H1 (cell line): Measurements from ENCODE around the gene SLC4A9. TPM values are rescaled to one million over a fixed set of nuclear protein-coding genes. Genes with fewer than 3 reads are reported as not detected.

Experiments used
- CTCF ChIA-PET: fragments of 300-600 bp; sonication (Branson Sonifier 250); formaldehyde crosslinking; loops from one replicate; lab custom pipeline; 2021; ENCODE audit not compliant: partially characterized antibody; lab: Charles Lee
- POLR2A ChIA-PET: fragments of 300-600 bp; sonication (Branson Sonifier 250); formaldehyde crosslinking; loops from one replicate; lab custom pipeline; 2021; ENCODE audit warnings: inconsistent platforms; ENCODE audit not compliant: partially characterized antibody; lab: Charles Lee
- DNase-seq, 2 experiments: peaks; one replicate each; pipeline versions ENCODE4 v3.0.0 to v3.0.0-alpha.2; 2010 to 2022; ENCODE audit warnings: low spot score in 2 of 2, low read depth in 1 of 2, mixed read lengths in 1 of 2
- FAIRE-seq: peaks from 2 replicates; lab custom pipeline; 2011; peaks lifted over from hg19 to GRCh38; lab: Jason Lieb, UNC
- H2AFZ ChIP-seq: 2 replicates; pipeline ENCODE4 v1.8.1; 2012; ENCODE audit warnings: low read length, inconsistent platforms
- H2AK5ac ChIP-seq: 2 replicates; pipeline ENCODE4 v1.6.1; 2013; ENCODE audit warnings: low read depth, low read length
- H2BK120ac ChIP-seq: replicated peaks from 2 replicates; pipeline ENCODE3; 2013; ENCODE audit warnings: low read depth, low read length, inconsistent platforms
- H2BK12ac ChIP-seq: 2 replicates; pipeline ENCODE4 v1.6.1; 2013; ENCODE audit warnings: low read depth, low read length
- H2BK15ac ChIP-seq: 2 replicates; pipeline ENCODE4 v1.6.1; 2013; ENCODE audit warnings: low read length
- H2BK20ac ChIP-seq: 2 replicates; pipeline ENCODE4 v1.6.1; 2013; ENCODE audit warnings: low read length
- H2BK5ac ChIP-seq: 2 replicates; pipeline ENCODE4 v1.6.1; 2013; ENCODE audit warnings: low read depth, low read length
- H3K14ac ChIP-seq: 2 replicates; pipeline ENCODE4 v1.6.1; 2013; ENCODE audit warnings: inconsistent platforms; ENCODE audit not compliant: insufficient read length
- H3K18ac ChIP-seq: 2 replicates; pipeline ENCODE4 v1.6.1; 2013; ENCODE audit warnings: low read length; ENCODE audit errors: extremely low read depth
- H3K23ac ChIP-seq: 2 replicates; pipeline ENCODE4 v1.6.1; 2013; ENCODE audit warnings: inconsistent platforms; ENCODE audit not compliant: insufficient read length
- H3K23me2 ChIP-seq: 2 replicates; pipeline ENCODE4 v1.6.1; 2013; ENCODE audit warnings: low read depth, low read length
- H3K27ac ChIP-seq: 2 replicates; pipeline ENCODE4 v1.6.1; 2011; ENCODE audit warnings: low read depth, low read length, inconsistent platforms
- H3K27me3 ChIP-seq, 4 experiments: replicated peaks in 1 of 4; 1 replicate in 1 of 4; 2 replicates in 3 of 4; pipeline versions ENCODE4 v1.6.1 to v1.8.1; 2011 to 2013; ENCODE audit warnings: low read length in 3 of 4, mild to moderate bottlenecking in 3 of 4, inconsistent platforms in 2 of 4, mixed read lengths in 2 of 4, moderate library complexity in 1 of 4; ENCODE audit not compliant: control insufficient read depth in 3 of 4, insufficient read depth in 3 of 4; ENCODE audit errors: extremely low read depth in 1 of 4
- H3K36me3 ChIP-seq, 4 experiments: 2 replicates each; pipeline versions ENCODE4 v1.6.1 to v1.8.1; 2011 to 2013; ENCODE audit warnings: mild to moderate bottlenecking in 4 of 4, low read length in 3 of 4, moderate library complexity in 2 of 4, control low read depth in 1 of 4, inconsistent platforms in 1 of 4; ENCODE audit not compliant: insufficient read depth in 4 of 4, control insufficient read depth in 2 of 4
- H3K4ac ChIP-seq: replicated peaks from 2 replicates; pipeline ENCODE3; 2013; ENCODE audit warnings: low read length, low read depth, mixed read lengths, inconsistent platforms; ENCODE audit not compliant: insufficient read length
- H3K4me1 ChIP-seq, 4 experiments: replicated peaks in 1 of 4; 1 replicate in 1 of 4; 2 replicates in 3 of 4; pipeline versions ENCODE4 v1.6.1 to v1.8.1; 2011 to 2013; ENCODE audit warnings: low read length in 3 of 4, inconsistent platforms in 2 of 4, mixed read lengths in 1 of 4; ENCODE audit not compliant: insufficient read depth in 4 of 4, control insufficient read depth in 3 of 4
- H3K4me2 ChIP-seq, 2 experiments: 2 replicates each; pipeline versions ENCODE4 v1.6.1 to v1.8.1; 2011 to 2013; ENCODE audit warnings: low read depth in 2 of 2, low read length in 2 of 2, control low read depth in 1 of 2, inconsistent platforms in 1 of 2, mild to moderate bottlenecking in 1 of 2; ENCODE audit not compliant: insufficient read depth in 1 of 2
- H3K4me3 ChIP-seq, 4 experiments: fragments of 200-600, 300-600 bp in 1 of 4; sonication (generic), shearing (Covaris generic), sonication (Bioruptor Twin) in 1 of 4; 2 replicates each; pipeline versions ENCODE4 v1.5.1 to v1.8.1; 2011 to 2016; ENCODE audit warnings: low read length in 4 of 4, low read depth in 3 of 4, control low read depth in 2 of 4, inconsistent platforms in 2 of 4, mild to moderate bottlenecking in 2 of 4, mixed read lengths in 1 of 4, moderate library complexity in 1 of 4; ENCODE audit not compliant: insufficient read depth in 2 of 4; ENCODE audit errors: extremely low read depth in 1 of 4
- H3K56ac ChIP-seq: replicated peaks from 2 replicates; pipeline ENCODE3; 2013; ENCODE audit warnings: low read depth, mild to moderate bottlenecking, mixed read lengths, low read length, inconsistent platforms; ENCODE audit not compliant: insufficient read length
- H3K79me1 ChIP-seq: 2 replicates; pipeline ENCODE4 v1.6.1; 2013; ENCODE audit warnings: low read depth, low read length, control low read depth
- H3K79me2 ChIP-seq, 2 experiments: 2 replicates each; pipeline versions ENCODE4 v1.6.1 to v1.8.1; 2012 to 2013; ENCODE audit warnings: low read length in 2 of 2, mild to moderate bottlenecking in 2 of 2, inconsistent platforms in 1 of 2; ENCODE audit not compliant: insufficient read depth in 2 of 2, control insufficient read depth in 1 of 2
- H3K9ac ChIP-seq, 4 experiments: replicated peaks in 1 of 4; 1 replicate in 1 of 4; 2 replicates in 3 of 4; pipeline versions ENCODE4 v1.6.1 to v1.8.1; 2011 to 2013; ENCODE audit warnings: low read depth in 3 of 4, low read length in 3 of 4, control low read depth in 2 of 4, mild to moderate bottlenecking in 2 of 4, moderate library complexity in 2 of 4, inconsistent platforms in 1 of 4; ENCODE audit errors: extremely low read depth in 1 of 4
- H3K9me3 ChIP-seq, 2 experiments: 2 replicates each; pipeline versions ENCODE4 v1.6.1 to v1.8.1; 2012 to 2013; ENCODE audit warnings: mild to moderate bottlenecking in 2 of 2, moderate library complexity in 2 of 2, control low read depth in 1 of 2, inconsistent platforms in 1 of 2, low read depth in 1 of 2, low read length in 1 of 2, mixed read lengths in 1 of 2; ENCODE audit not compliant: insufficient read depth in 2 of 2
- H4K20me1 ChIP-seq, 2 experiments: replicated peaks in 1 of 2; 2 replicates each; pipeline versions ENCODE3 to v1.8.1; 2011 to 2013; ENCODE audit warnings: inconsistent platforms in 2 of 2, low read length in 2 of 2, mild to moderate bottlenecking in 1 of 2; ENCODE audit not compliant: insufficient read depth in 2 of 2, control insufficient read depth in 1 of 2
- H4K5ac ChIP-seq: 2 replicates; pipeline ENCODE4 v1.6.1; 2013; ENCODE audit warnings: low read length, low read depth, mixed read lengths, inconsistent platforms; ENCODE audit not compliant: insufficient read length
- H4K8ac ChIP-seq: 2 replicates; pipeline ENCODE4 v1.8.0; 2013; ENCODE audit warnings: mild to moderate bottlenecking, moderate library complexity, low read length, inconsistent platforms; ENCODE audit not compliant: insufficient read depth; ENCODE audit errors: extremely low read depth
- H4K91ac ChIP-seq: replicated peaks from 2 replicates; pipeline ENCODE3; 2013; ENCODE audit warnings: low read length, mixed read lengths, inconsistent platforms; ENCODE audit not compliant: insufficient read length
- BRCA1 ChIP-seq: IDR thresholded peaks from 2 replicates; pipeline ENCODE4 v1.6.1; 2012; ENCODE audit warnings: low read depth, low read length, improper control_type of control experiment
- CHD1 ChIP-seq: IDR thresholded peaks from 2 replicates; pipeline ENCODE4 v1.6.1; 2012; ENCODE audit warnings: low read depth, low read length, improper control_type of control experiment
- CTCF ChIP-seq, 3 experiments: IDR thresholded peaks; 1 replicate in 2 of 3; 2 replicates in 1 of 3; pipeline versions ENCODE4 v1.5.1 to v1.6.1; 2011; ENCODE audit warnings: low read length in 3 of 3, mild to moderate bottlenecking in 3 of 3, inconsistent platforms in 2 of 3, low read depth in 1 of 3, moderate library complexity in 1 of 3; ENCODE audit not compliant: insufficient read depth in 1 of 3; ENCODE audit errors: control extremely low read depth in 1 of 3
- KDM4A ChIP-seq: IDR thresholded peaks from one replicate; pipeline ENCODE4 v1.7.1; 2012; ENCODE audit warnings: low read depth, mild to moderate bottlenecking, moderate library complexity, low read length, inconsistent platforms; ENCODE audit not compliant: severe bottlenecking
- SIN3A ChIP-seq, 2 experiments: IDR thresholded peaks in 1 of 2; conservative IDR thresholded peaks in 1 of 2; 2 replicates each; pipeline ENCODE4 v1.6.1; 2011 to 2012; ENCODE audit warnings: low read length in 2 of 2, improper control_type of control experiment in 1 of 2, low read depth in 1 of 2, mild to moderate bottlenecking in 1 of 2
- SIX5 ChIP-seq: IDR thresholded peaks from 2 replicates; pipeline ENCODE4 v1.6.1; 2011; ENCODE audit warnings: mild to moderate bottlenecking, low read depth, low read length
- SP2 ChIP-seq: IDR thresholded peaks from 2 replicates; pipeline ENCODE4 v1.6.1; 2012; ENCODE audit warnings: mild to moderate bottlenecking, low read length, inconsistent platforms
- TEAD4 ChIP-seq: IDR thresholded peaks from 2 replicates; pipeline ENCODE4 v1.6.1; 2012; ENCODE audit warnings: low read depth, low read length, inconsistent platforms, mixed read lengths
- YY1 ChIP-seq: IDR thresholded peaks from 2 replicates; pipeline ENCODE4 v1.6.1; 2011; ENCODE audit warnings: low read depth, mild to moderate bottlenecking, low read length
- WGBS, 2 experiments: shearing (Covaris generic) in 1 of 2; methylation state at CpG; one replicate each; pipeline versions ENCODE4 v1.1.6 to v1.1.7; 2013 to 2015; ENCODE audit warnings: low lambda C conversion rate in 2 of 2, mixed read lengths in 2 of 2, inconsistent platforms in 1 of 2, low coverage in 1 of 2, missing lambda C conversion rate in 1 of 2; ENCODE audit not compliant: insufficient replicate concordance in 2 of 2, insufficient coverage in 1 of 2, insufficient read length in 1 of 2; ENCODE audit errors: extremely low coverage in 1 of 2, missing lambda C conversion rate in 1 of 2; 5-methylcytosine and 5-hydroxymethylcytosine counted together
- polyA plus RNA-seq, 7 experiments: library from polyadenylated mRNA; depleted of rRNA in 3 of 7; stranded (reverse) in 5 of 7; unstranded in 2 of 7; fragments of >200 nt in 5 of 7; fragments of 200-250 nt in 2 of 7; gene quantifications; 1 replicate in 5 of 7; 2 replicates in 1 of 7; 4 replicates in 1 of 7; pipeline versions ENCODE4 v1.2.1 to v1.2.3, GENCODE V29; 2011 to 2013; ENCODE audit warnings: missing spikeins in 2 of 7, mixed read lengths in 2 of 7
- total RNA-seq: library from RNA; stranded (reverse); fragmentation: NEBNext Ultra II Directional; extraction: Animal tissue kit (Norgen Biotek cat#: 25700); gene quantifications from 2 replicates; pipeline ENCODE4 v1.2.1, GENCODE V29; 2021

The SLC4A9 gene
- total and polyA plus RNA-seq, 2 of the 8 experiments (the other 6 are each of a cell fraction or from before 2014, with no cell fraction given), result 0.15 to 0.28 TPM

GRCh38 chr5:140400730-140401361 is 40.9 kb downstream of the SLC4A9 start:
- FAIRE-seq (no peak), DNase-seq (peak; percentile 93)
- H2BK20ac ChIP-seq, result peak overlapping the region; percentile 91; the same call in 1 of the 2 replicates
- H2BK15ac ChIP-seq, result peak overlapping the region; percentile 49; the same call in 1 of the 2 replicates
- no peak overlapping the region for H3K14ac ChIP-seq
- no peaks in the 10 kb centered on the region; the same call in 1 of the 2 replicates for H3K79me1 ChIP-seq
- peak overlapping the region; percentile 87 for H4K91ac ChIP-seq
- no peak overlapping the region for H3K23ac ChIP-seq
- peaks cover 11 to 15% of the 10 kb centered on the region in 2 experiments for H4K20me1 ChIP-seq
- no peak overlapping the region; the same call in 1 of the 2 replicates for H2BK12ac ChIP-seq
- H4K5ac ChIP-seq, result peak overlapping the region; percentile 98
- H3K4ac ChIP-seq, result peak overlapping the region; percentile 58
- ChIA-PET CTCF (interaction anchor here (0.9 to 2.1 kb wide), 4 partner anchors 27 to 159 kb away, joined by 3 to 7 read pairs (median 4); no protein-coding TSS in a partner anchor), POLR2A (interaction anchor here (0.6 to 2.9 kb wide), 20 partner anchors 10 to 1106 kb away, joined by 3 to 29 read pairs (median 4); partner anchors contain the start of genes HBEGF, IK, NDUFA2 and PFDN1)
- H3K36me3 ChIP-seq, result no peaks in the 10 kb centered on the region
- H3K4me3 ChIP-seq, result peak overlapping the region; percentile 94 to 100 (median 97)
- H3K18ac ChIP-seq, result peak overlapping the region; percentile 94
- 3% methylated on average over 54 of the region's 54 CpGs; no CpG with 5 or more reads in 1 of the 2 experiments for WGBS, 2 experiments
- peak overlapping the region; percentile 56 to 98 (median 92) for H3K9ac ChIP-seq
- no peak overlapping the region for H2AK5ac ChIP-seq
- H3K27ac ChIP-seq, result peak overlapping the region; percentile 92
- H2BK120ac ChIP-seq, result no peak overlapping the region
- peak overlapping the region; percentile 79 to 85 for H3K4me2 ChIP-seq
- peak overlapping the region; percentile 98 for H2AFZ ChIP-seq
- H3K23me2 ChIP-seq, result peaks cover 4% of the 10 kb centered on the region
- peak overlapping the region; percentile 96 for H3K56ac ChIP-seq
- H2BK5ac ChIP-seq, result peak overlapping the region; percentile 97
- no peaks in the 10 kb centered on the region for H3K27me3 ChIP-seq
- peak overlapping the region; percentile 41; the same call in 1 of the 2 replicates for H4K8ac ChIP-seq
- H3K4me1 ChIP-seq, result peaks cover 0 to 6% (median 5%) of the 10 kb centered on the region in 4 experiments; a peak in 5 of 7 replicates
- no peaks in the 10 kb centered on the region for H3K9me3 ChIP-seq
- H3K79me2 ChIP-seq, result peaks cover 33 to 47% of the 10 kb centered on the region in 2 experiments
- TF ChIP-seq SIX5 (no peak), CHD1 (no peak), CTCF (IDR thresholded peaks at IDR 0.05; ENCODE audit: control extremely low read depth in 1 of 3, insufficient read depth in 1 of 3, low read depth in 1 of 3, low read length in 3 of 3) (no peak), SP2 (no peak; the same call in 1 of the 2 replicates), YY1 (peak; percentile 55; the same call in 1 of the 2 replicates), KDM4A (peak; percentile 67), TEAD4 (peak; percentile 80), BRCA1 (no peak), SIN3A (conservative IDR thresholded peaks at IDR 0.05 in 1 of 2, IDR thresholded peaks at IDR 0.05 in 1 of 2; ENCODE audit: low read depth in 1 of 2, low read length in 2 of 2) (peak; percentile 99)
